Adrenal gland (tissue), 12 donors: ENCODE results near the gene ARHGEF37. TPM values are rescaled to one million over a fixed set of nuclear protein-coding genes. Genes with fewer than 3 reads are reported as not detected.

Experiments
- DNase-seq, 7 donors: peaks; one replicate each; pipeline ENCODE4 v3.0.0-alpha.2; 2019 to 2020
- H3K27ac ChIP-seq, 5 donors: fragments of 200-600 bp; sonication (generic) in 4 of 5; 1 replicate in 3 of 5; 2 replicates in 2 of 5; pipeline versions ENCODE4 v1.5.1 to v1.8.0; 2016 to 2020; ENCODE audit warnings: mild to moderate bottlenecking in 1 of 5
- H3K27me3 ChIP-seq: fragments of 200-600 bp; 2 replicates; pipeline ENCODE4 v1.8.0; 2021
- H3K36me3 ChIP-seq, 2 donors: fragments of 200-600 bp; replicated peaks in 1 of 2; 1 replicate in 1 of 2; 2 replicates in 1 of 2; pipeline versions ENCODE4 v1.5.1 to v1.8.0; 2018 to 2022
- H3K4me1 ChIP-seq, 2 donors: fragments of 200-600 bp; replicated peaks in 1 of 2; 1 replicate in 1 of 2; 2 replicates in 1 of 2; pipeline versions ENCODE4 v1.5.1 to v1.8.0; 2018 to 2021
- H3K4me3 ChIP-seq, 4 donors: fragments of 200-600 bp; sonication (generic) in 3 of 4; one replicate each; pipeline ENCODE4 v1.5.1; 2016 to 2018
- H3K9me3 ChIP-seq, 3 donors: fragments of 200-600 bp; sonication (generic) in 1 of 3; replicated peaks in 1 of 3; 1 replicate in 2 of 3; 2 replicates in 1 of 3; pipeline versions ENCODE4 v1.5.1 to v1.8.0; 2016 to 2021
- CTCF ChIP-seq, 6 experiments: fragments of 450-650 bp in 4 of 6; fragments of 200-600 bp in 2 of 6; sonication (generic) in 1 of 6; IDR thresholded peaks; 1 replicate in 5 of 6; 2 replicates in 1 of 6; pipeline versions ENCODE4 v1.5.1 to v1.8.0; 2016 to 2021; ENCODE audit warnings: antibody characterized with exemption in 6 of 6, mild to moderate bottlenecking in 2 of 6, moderate library complexity in 1 of 6
- POLR2A ChIP-seq, 2 donors: fragments of 450-650 bp; IDR thresholded peaks; one replicate each; pipeline ENCODE4 v1.6.1; 2017; ENCODE audit warnings: antibody characterized with exemption in 2 of 2, mild to moderate bottlenecking in 2 of 2, moderate library complexity in 1 of 2
- WGBS, 4 donors: extraction: QIAGEN DNeasy Blood & Tissue Kit in 2 of 4; methylation state at CpG; one replicate each; pipeline versions ENCODE4 v1.1.5 to v1.1.7; 2013 to 2017; 5-methylcytosine and 5-hydroxymethylcytosine counted together
- intact Hi-C, 2 donors: fragments of 100-400 bp; cut with DNase I; formaldehyde crosslinking; loops; one replicate each; pipeline versions ENCODE4 v1.14.1 to v1.15.0; 2022 to 2023
- polyA plus RNA-seq, 3 donors: library from polyadenylated mRNA; stranded (reverse); fragments of 200-250 nt in 2 of 3; fragments of 350-450 nt in 1 of 3; fragmentation: Illumina TruSeq in 1 of 3; extraction: RNeasy Lipid Tissue Mini Kit (QIAGEN cat#74804) in 1 of 3; gene quantifications; one replicate each; pipeline ENCODE4 v1.2.3, GENCODE V29; 2013 to 2014
- total RNA-seq, 9 donors: library from RNA; depleted of rRNA in 4 of 9; stranded (reverse); fragments of >200 nt in 4 of 9; fragments of 120-200 nt in 1 of 9; fragmentation: NEBNext Ultra II Directional in 1 of 9; extraction: Animal tissue kit (Norgen Biotek cat#: 25700) in 1 of 9; gene quantifications; one replicate each; pipeline versions ENCODE4 v1.1.0 to v1.2.4, GENCODE V29; 2013 to 2023
- donor health status: healthy with polysubstance abuse.
- donor health status: Bipolar disorder and iron deficiency.
- donor health status: DM: yes; HTN: yes; CAD: no.
- donor health status: DM: no; HTN: no; CAD: no.
- donor health status: DM: no; HTN: no; CAD: no.
- donor health status: DM: yes; HTN: yes; CAD: no.

ARHGEF37 gene
- total and polyA plus RNA-seq, 12 donors: 0.83 to 8.4 (median 4.0) TPM

- intact Hi-C loops: loop anchor here in 1 of 2 donors (5.0 to 10.0 kb wide), 3 partner anchors 125 to 432 kb away; no protein-coding TSS in a partner anchor
- H3K9me3 ChIP-seq: no peaks in the 10 kb centered on the region
- 79 to 94% (median 87%) methylated on average over 1 of the region's 1 CpG for WGBS, 4 donors
These were observed 14.1 kb upstream of the ARHGEF37 start for GRCh38 chr5:149567226-149567625.

GRCh38 chr5:149572170-149572569 lies 9.1 kb upstream of the ARHGEF37 start:
- Histone ChIP-seq H3K27me3 (no peaks in the 10 kb centered on the region), H3K36me3 (no peaks in the 10 kb centered on the region), H3K4me3 (no peak overlapping the region), H3K9me3 (no peaks in the 10 kb centered on the region), H3K27ac (no peak overlapping the region), H3K4me1 (no peaks in the 10 kb centered on the region)
- no peak for DNase-seq
- TF ChIP-seq POLR2A (IDR thresholded peaks at IDR 0.05): no peak
- intact Hi-C loops: no loop called here

More at GRCh38 chr5:149567226-149567625, 14.1 kb upstream of the ARHGEF37 start:
- H3K4me1 ChIP-seq: peaks cover 6 to 19% of the 10 kb centered on the region in 2 donors
- no peak overlapping the region for H3K4me3 ChIP-seq
- H3K36me3 ChIP-seq: no peaks in the 10 kb centered on the region
- H3K27me3 ChIP-seq: no peaks in the 10 kb centered on the region
- TF ChIP-seq CTCF (IDR thresholded peaks at IDR 0.05): no peak
- TF ChIP-seq POLR2A (IDR thresholded peaks at IDR 0.05): no peak
- no peak for DNase-seq
- no peak overlapping the region for H3K27ac ChIP-seq

- no peaks in the 10 kb centered on the region for H3K9me3 ChIP-seq
- 88 to 93% (median 90%) methylated on average over 4 of the region's 4 CpGs for WGBS, 4 donors
- DNase-seq: no peak
- H3K27ac ChIP-seq: no peak overlapping the region
- TF ChIP-seq POLR2A (IDR thresholded peaks at IDR 0.05) (no peak), CTCF (IDR thresholded peaks at IDR 0.05) (no peak)
- no peaks in the 10 kb centered on the region for H3K27me3 ChIP-seq
- H3K4me1 ChIP-seq: no peaks in the 10 kb centered on the region
- intact Hi-C loops: no loop called here
- no peaks in the 10 kb centered on the region for H3K36me3 ChIP-seq
- no peak overlapping the region for H3K4me3 ChIP-seq
These were observed 8.6 kb upstream of the ARHGEF37 start for GRCh38 chr5:149572576-149573231.

GRCh38 chr5:149575131-149575530 lies 6.2 kb upstream of the ARHGEF37 start:
- 75 to 82% (median 80%) methylated on average over 3 of the region's 3 CpGs for whole genome bisulfite sequencing, 4 donors
- H3K27ac ChIP-seq: no peak overlapping the region
- no peaks in the 10 kb centered on the region for H3K9me3 ChIP-seq
- DNase-seq: no peak
- no peak for TF ChIP-seq CTCF (IDR thresholded peaks at IDR 0.05)
- TF ChIP-seq POLR2A (IDR thresholded peaks at IDR 0.05): no peak
- no peaks in the 10 kb centered on the region for H3K27me3 ChIP-seq
- H3K4me3 ChIP-seq: no peak overlapping the region
- H3K4me1 ChIP-seq: no peaks in the 10 kb centered on the region
- no peaks in the 10 kb centered on the region for H3K36me3 ChIP-seq
- intact Hi-C loops: no loop called here

GRCh38 chr5:149576021-149576420 lies 5.3 kb upstream of the ARHGEF37 start:
- Histone ChIP-seq H3K27ac (no peak overlapping the region), H3K36me3 (no peaks in the 10 kb centered on the region), H3K9me3 (no peaks in the 10 kb centered on the region), H3K4me3 (no peak overlapping the region), H3K4me1 (peaks cover 0 to 6% of the 10 kb centered on the region in 2 donors), H3K27me3 (no peaks in the 10 kb centered on the region)
- no peak for DNase-seq
- intact Hi-C loops: no loop called here
- TF ChIP-seq POLR2A (IDR thresholded peaks at IDR 0.05) (no peak), CTCF (IDR thresholded peaks at IDR 0.05) (no peak)
- WGBS, 4 donors: 90 to 97% (median 93%) methylated on average over 3 of the region's 3 CpGs
